Nucleus accumbens (tissue), 56 donors: Measurements from ENCODE around the gene UMPS.

ENCODE experiments used
- DNase-seq, 56 donors: peaks; one replicate each; lab custom pipeline; 2025; lab: John Stamatoyannopoulos, UW

Gene UMPS

GRCh38 chr3:124793054-124793739 is 62.9 kb downstream of the UMPS start:
- no peak for DNase-seq

GRCh38 chr3:124796477-124796876 is 66.2 kb downstream of the UMPS start:
- no peak for DNase-seq

- no peak for DNase-seq
These were observed 67.2 kb downstream of the UMPS start for GRCh38 chr3:124797426-124797945.
